Loucy (cell line): ENCODE data around the gene MRAS.

Source experiments
- EZH2phosphoT487 ChIP-seq: fragments of 200-600 bp; IDR thresholded peaks from 2 replicates; pipeline ENCODE4 v1.6.1; 2018; ENCODE audit warnings: antibody characterized with exemption, mild to moderate bottlenecking, moderate library complexity, borderline replicate concordance
- TF ChIP-seq, protein P1 (sequence below): fragments of 200-600 bp; sonication (generic); conservative IDR thresholded peaks from 2 replicates; pipeline ENCODE4 v1.5.1; 2014; ENCODE audit warnings: mild to moderate bottlenecking, antibody characterized with exemption, low read length

GRCh38 chr3:138351916-138352550 lies 3.7 kb downstream of the MRAS start:
- TF ChIP-seq, protein P1, sequence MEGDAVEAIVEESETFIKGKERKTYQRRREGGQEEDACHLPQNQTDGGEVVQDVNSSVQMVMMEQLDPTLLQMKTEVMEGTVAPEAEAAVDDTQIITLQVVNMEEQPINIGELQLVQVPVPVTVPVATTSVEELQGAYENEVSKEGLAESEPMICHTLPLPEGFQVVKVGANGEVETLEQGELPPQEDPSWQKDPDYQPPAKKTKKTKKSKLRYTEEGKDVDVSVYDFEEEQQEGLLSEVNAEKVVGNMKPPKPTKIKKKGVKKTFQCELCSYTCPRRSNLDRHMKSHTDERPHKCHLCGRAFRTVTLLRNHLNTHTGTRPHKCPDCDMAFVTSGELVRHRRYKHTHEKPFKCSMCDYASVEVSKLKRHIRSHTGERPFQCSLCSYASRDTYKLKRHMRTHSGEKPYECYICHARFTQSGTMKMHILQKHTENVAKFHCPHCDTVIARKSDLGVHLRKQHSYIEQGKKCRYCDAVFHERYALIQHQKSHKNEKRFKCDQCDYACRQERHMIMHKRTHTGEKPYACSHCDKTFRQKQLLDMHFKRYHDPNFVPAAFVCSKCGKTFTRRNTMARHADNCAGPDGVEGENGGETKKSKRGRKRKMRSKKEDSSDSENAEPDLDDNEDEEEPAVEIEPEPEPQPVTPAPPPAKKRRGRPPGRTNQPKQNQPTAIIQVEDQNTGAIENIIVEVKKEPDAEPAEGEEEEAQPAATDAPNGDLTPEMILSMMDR = no peak
- no peak for TF ChIP-seq EZH2phosphoT487
